ENCODE measurements around the gene CLSTN2.

GRCh38 chr3:140258222-140258724 is 323.3 kb downstream of the CLSTN2 start:
- no peak for TF ChIP-seq POLR2A (IDR thresholded peaks at IDR 0.05; ENCODE audit: low read depth, low read length)
- no peak for TF ChIP-seq TAF1 (IDR thresholded peaks at IDR 0.05; ENCODE audit: low read depth, low read length)
- TF ChIP-seq POLR2AphosphoS5 (IDR thresholded peaks at IDR 0.05; ENCODE audit: low read depth, low read length) = no peak
- no peak for TF ChIP-seq PAX5 (IDR thresholded peaks at IDR 0.05; ENCODE audit: insufficient read depth, low read length, severe bottlenecking)
